NCI-H2029 (cell line): Measurements from ENCODE around the gene SPINK13.
"Not testable (repeated sequence)": the region's sequence is repeated elsewhere in the genome, so short reads cannot be mapped to it uniquely, and the experiment has no call there.

Experiments used
- DNase-seq: peaks from one replicate; lab custom pipeline; 2025; lab: John Stamatoyannopoulos, UW

SPINK13 gene

DNA sequence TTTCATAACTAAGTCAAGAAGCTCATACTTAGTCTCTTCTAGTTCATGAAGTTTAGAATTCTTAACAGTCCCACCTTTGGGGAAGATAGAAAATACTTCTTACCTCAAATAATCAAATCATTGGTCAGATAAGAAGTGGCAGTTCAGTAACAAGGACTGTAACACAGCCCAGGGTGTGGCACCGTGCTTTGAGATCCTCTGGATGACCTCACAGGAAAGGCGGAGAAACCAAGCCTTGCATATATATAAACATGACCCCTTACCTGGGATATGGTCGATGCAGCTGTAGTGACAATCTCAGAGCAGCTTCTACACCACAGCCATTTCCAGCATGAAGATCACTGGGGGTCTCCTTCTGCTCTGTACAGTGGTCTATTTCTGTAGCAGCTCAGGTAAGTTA lies 43.6 kb downstream of the SPINK13 start, which contains the start of gene SPINK7:
TSS of gene SPINK7 (plus strand) at position 271 of the 400 bp plus-strand sequence. CDS start at position 332, 61 bp downstream.
- no peak for DNase-seq

- no peak for DNase-seq
Observed at GRCh38 chr5:148314187-148314586, 45.6 kb downstream of the SPINK13 start.

DNA sequence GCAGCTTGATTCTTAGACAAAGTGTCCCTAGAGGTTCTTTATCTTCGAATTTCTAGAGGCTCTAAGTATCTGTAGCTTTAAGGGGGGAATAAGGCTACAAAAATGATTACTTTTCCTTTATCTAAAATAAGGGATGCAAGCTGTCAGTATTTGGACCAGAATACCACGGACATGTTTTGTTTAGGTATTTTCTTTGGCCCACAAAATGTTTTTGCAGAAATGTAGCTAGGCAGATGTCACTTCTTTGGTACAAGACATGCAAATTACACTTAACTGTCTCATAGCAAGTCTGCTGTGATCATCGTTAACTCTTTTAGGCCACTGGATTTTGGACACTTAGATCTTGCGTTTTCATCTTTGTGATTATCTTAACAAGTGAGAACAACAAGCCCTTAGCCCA lies 46.1 kb downstream of the SPINK13 start:
- DNase-seq, result no peak

- not testable (repeated sequence) for DNase-seq
Observed at GRCh38 chr5:148320011-148320963, 51.7 kb downstream of the SPINK13 start.

DNA sequence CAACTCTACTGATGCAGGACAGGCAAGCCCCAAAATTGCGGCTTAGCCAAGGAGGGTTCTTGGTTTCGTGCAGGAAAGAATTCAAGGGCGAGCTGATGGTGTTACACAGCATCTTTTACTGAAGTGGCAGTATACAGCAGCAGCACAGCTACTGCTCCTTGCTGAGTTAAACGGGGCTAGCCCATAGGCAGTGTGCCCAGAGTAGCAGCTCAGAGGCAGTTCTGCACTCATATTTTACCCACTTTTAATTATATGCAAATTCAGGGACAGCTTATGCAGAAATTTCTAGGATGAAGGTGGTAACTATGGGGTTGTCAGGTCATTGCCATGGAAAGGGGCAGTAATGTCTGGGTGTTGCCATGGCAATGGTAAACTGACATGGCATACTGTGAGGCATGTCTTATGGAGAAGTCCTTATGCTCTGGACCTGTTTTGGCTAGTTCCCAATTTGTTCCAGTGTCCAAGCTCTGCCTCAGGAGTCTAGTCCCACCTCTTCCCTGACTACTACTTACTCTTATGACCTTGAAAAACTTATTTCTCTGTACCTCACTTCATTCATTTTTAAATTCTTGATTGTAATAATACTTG lies 64.8 kb downstream of the SPINK13 start:
- DNase-seq, result no peak

GRCh38 chr5:148335259-148335658 lies 66.7 kb downstream of the SPINK13 start, which contains the start of gene SPINK9:
TSS of gene SPINK9 (plus strand) at chr5:148335559. CDS start at chr5:148335614, 55 bp downstream.
- no peak for DNase-seq
